Keratinocyte (primary cell): Measurements from ENCODE around the gene ZBTB45. TPM values are rescaled to one million over a fixed set of nuclear protein-coding genes. Genes with fewer than 3 reads are reported as not detected.

ENCODE experiments used
- DNase-seq: peaks from one replicate; pipeline ENCODE4 v3.0.0-alpha.2; 2011; ENCODE audit warnings: low read depth, missing footprints, low spot score
- FAIRE-seq: peaks from 2 replicates; lab custom pipeline; 2011; peaks lifted over from hg19 to GRCh38; lab: Jason Lieb, UNC
- H2AFZ ChIP-seq: 2 replicates; pipeline ENCODE4 v1.6.0; 2012; ENCODE audit warnings: low read length, control low read depth, inconsistent platforms; ENCODE audit not compliant: control insufficient read depth
- H3K27ac ChIP-seq: 2 replicates; pipeline ENCODE4 v1.5.1; 2011; ENCODE audit warnings: low read length; ENCODE audit not compliant: control insufficient read depth, insufficient read depth
- H3K27me3 ChIP-seq: 3 replicates; pipeline ENCODE4 v1.6.0; 2011; ENCODE audit warnings: low read length; ENCODE audit not compliant: control insufficient read depth, insufficient read depth; ENCODE audit errors: extremely low read depth
- H3K36me3 ChIP-seq, 2 experiments: 2 replicates in 1 of 2; 3 replicates in 1 of 2; pipeline ENCODE4 v1.5.1; 2011; ENCODE audit warnings: low read length in 2 of 2, mild to moderate bottlenecking in 1 of 2; ENCODE audit not compliant: control insufficient read depth in 2 of 2, insufficient read depth in 2 of 2; ENCODE audit errors: extremely low read depth in 1 of 2
- H3K4me1 ChIP-seq: 3 replicates; pipeline ENCODE4 v1.5.1; 2011; ENCODE audit warnings: low read length; ENCODE audit not compliant: control insufficient read depth, insufficient read depth; ENCODE audit errors: extremely low read depth
- H3K4me2 ChIP-seq: 3 replicates; pipeline ENCODE4 v1.6.0; 2011; ENCODE audit warnings: low read depth, low read length; ENCODE audit not compliant: control insufficient read depth, insufficient read depth; ENCODE audit errors: extremely low read depth
- H3K4me3 ChIP-seq, 3 experiments: fragments of 200-600 bp in 1 of 3; sonication (generic) in 1 of 3; 2 replicates in 2 of 3; 3 replicates in 1 of 3; pipeline ENCODE4 v1.5.1; 2011 to 2016; ENCODE audit warnings: low read length in 3 of 3, mild to moderate bottlenecking in 3 of 3, control low read depth in 2 of 3, inconsistent platforms in 1 of 3, low read depth in 1 of 3, mixed read lengths in 1 of 3, mixed run types in 1 of 3, moderate library complexity in 1 of 3; ENCODE audit not compliant: control insufficient read depth in 2 of 3, insufficient read depth in 2 of 3; ENCODE audit errors: extremely low read depth in 1 of 3
- H3K79me2 ChIP-seq: 2 replicates; pipeline ENCODE4 v1.6.0; 2012; ENCODE audit warnings: low read length; ENCODE audit not compliant: control insufficient read depth, insufficient read depth
- H3K9ac ChIP-seq: 3 replicates; pipeline ENCODE4 v1.6.0; 2011; ENCODE audit warnings: low read length; ENCODE audit not compliant: control insufficient read depth, insufficient read depth; ENCODE audit errors: extremely low read depth
- H3K9me1 ChIP-seq: 3 replicates; pipeline ENCODE4 v1.6.0; 2011; ENCODE audit warnings: low read length; ENCODE audit not compliant: control insufficient read depth, insufficient read depth; ENCODE audit errors: extremely low read depth
- H3K9me3 ChIP-seq: 2 replicates; pipeline ENCODE4 v1.5.1; 2012; ENCODE audit warnings: low read depth, low read length; ENCODE audit not compliant: control insufficient read depth
- H4K20me1 ChIP-seq: 3 replicates; pipeline ENCODE4 v1.6.0; 2011; ENCODE audit warnings: low read length; ENCODE audit not compliant: control insufficient read depth, insufficient read depth; ENCODE audit errors: extremely low read depth
- EZH2 ChIP-seq: IDR thresholded peaks from one replicate; pipeline ENCODE4 v1.6.1; 2012; ENCODE audit warnings: inconsistent platforms, mild to moderate bottlenecking, low read length, moderate library complexity
- dilution Hi-C: fragments of 300-500 bp; cut with MboI; formaldehyde crosslinking; loops from one replicate; pipeline ENCODE4 v1.7.0; 2020; ENCODE audit warnings: low sequenced_read_pairs; ENCODE audit not compliant: extremely low pct_ligation_motif_present
- polyA plus RNA-seq, 5 experiments: library from polyadenylated mRNA; depleted of rRNA in 3 of 5; stranded (reverse) in 3 of 5; stranded (forward) in 1 of 5; unstranded in 1 of 5; fragments of >200 nt; gene quantifications; 1 replicate in 1 of 5; 2 replicates in 3 of 5; 3 replicates in 1 of 5; pipeline versions ENCODE4 v1.2.1 to v1.2.3, GENCODE V29; 2011 to 2012; ENCODE audit warnings: missing spikeins in 2 of 5, low read depth in 1 of 5, low replicate concordance in 1 of 5
- TF ChIP-seq, protein P1 (sequence below), 3 experiments: IDR thresholded peaks in 1 of 3; conservative IDR thresholded peaks in 1 of 3; optimal IDR thresholded peaks in 1 of 3; 2 replicates in 2 of 3; 3 replicates in 1 of 3; pipeline versions ENCODE3 to v1.5.1; 2011; ENCODE audit warnings: low read length in 3 of 3, mild to moderate bottlenecking in 3 of 3, moderate library complexity in 2 of 3, control low read depth in 1 of 3, inconsistent platforms in 1 of 3; ENCODE audit not compliant: insufficient read depth in 2 of 3; ENCODE audit errors: extremely low read depth in 1 of 3

Gene ZBTB45
- polyA plus RNA-seq, 1 donor (not counting 4 experiments of a cell fraction or from before 2014, with no cell fraction given), result 3.1 TPM

- peak within 1 kb of the TSS; percentile 91 for H3K9ac ChIP-seq
- peak within 1 kb of the TSS; percentile 67 to 92 (median 89) for H3K4me3 ChIP-seq
- H2AFZ ChIP-seq, result peak within 1 kb of the TSS; percentile 79
- no peak for DNase-seq
- H3K4me2 ChIP-seq, result peak within 1 kb of the TSS; percentile 97
- H3K9me1 ChIP-seq, result no peaks in the 10 kb centered on the region
- H3K27ac ChIP-seq, result peak within 1 kb of the TSS; percentile 86
- no peaks in the 10 kb centered on the region for H3K9me3 ChIP-seq
- no peaks in the 10 kb centered on the region for H3K27me3 ChIP-seq
- H3K79me2 ChIP-seq, result peaks cover 54% of the 10 kb centered on the region
- TF ChIP-seq EZH2, result no peak
- TF ChIP-seq, protein P1, sequence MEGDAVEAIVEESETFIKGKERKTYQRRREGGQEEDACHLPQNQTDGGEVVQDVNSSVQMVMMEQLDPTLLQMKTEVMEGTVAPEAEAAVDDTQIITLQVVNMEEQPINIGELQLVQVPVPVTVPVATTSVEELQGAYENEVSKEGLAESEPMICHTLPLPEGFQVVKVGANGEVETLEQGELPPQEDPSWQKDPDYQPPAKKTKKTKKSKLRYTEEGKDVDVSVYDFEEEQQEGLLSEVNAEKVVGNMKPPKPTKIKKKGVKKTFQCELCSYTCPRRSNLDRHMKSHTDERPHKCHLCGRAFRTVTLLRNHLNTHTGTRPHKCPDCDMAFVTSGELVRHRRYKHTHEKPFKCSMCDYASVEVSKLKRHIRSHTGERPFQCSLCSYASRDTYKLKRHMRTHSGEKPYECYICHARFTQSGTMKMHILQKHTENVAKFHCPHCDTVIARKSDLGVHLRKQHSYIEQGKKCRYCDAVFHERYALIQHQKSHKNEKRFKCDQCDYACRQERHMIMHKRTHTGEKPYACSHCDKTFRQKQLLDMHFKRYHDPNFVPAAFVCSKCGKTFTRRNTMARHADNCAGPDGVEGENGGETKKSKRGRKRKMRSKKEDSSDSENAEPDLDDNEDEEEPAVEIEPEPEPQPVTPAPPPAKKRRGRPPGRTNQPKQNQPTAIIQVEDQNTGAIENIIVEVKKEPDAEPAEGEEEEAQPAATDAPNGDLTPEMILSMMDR (optimal IDR thresholded peaks at IDR 0.05 in 1 of 3, IDR thresholded peaks at IDR 0.05 in 1 of 3, conservative IDR thresholded peaks at IDR 0.05 in 1 of 3; ENCODE audit: extremely low read depth in 1 of 3, insufficient read depth in 2 of 3, low read length in 3 of 3), result peak in 1 of 3 experiments; percentile 5
- peaks cover 30% of the 10 kb centered on the region for H3K4me1 ChIP-seq
- peaks cover 11% of the 10 kb centered on the region for H4K20me1 ChIP-seq
- dilution Hi-C loops, result no loop called here
- H3K36me3 ChIP-seq, result peaks cover 35 to 40% of the 10 kb centered on the region in 2 experiments
- peak; percentile 43 for FAIRE-seq
Measured at GRCh38 chr19:58554494-58555368, 35.1 kb upstream of the ZBTB45 start, which contains the start of gene CHMP2A. CHMP2A (minus strand) TSS chr19:58555105; CDS start chr19:58554212, 893 bp downstream.

GRCh38 chr19:58553799-58554493 is 34.3 kb upstream of the ZBTB45 start:
- DNase-seq (no peak), FAIRE-seq (no peak)
- peak overlapping the region; percentile 91 for H3K9ac ChIP-seq
- H3K36me3 ChIP-seq, result peaks cover 42 to 48% of the 10 kb centered on the region in 2 experiments
- H3K4me2 ChIP-seq, result peak overlapping the region; percentile 97
- no peaks in the 10 kb centered on the region for H3K27me3 ChIP-seq
- H4K20me1 ChIP-seq, result peaks cover 15% of the 10 kb centered on the region
- no peak overlapping the region for H2AFZ ChIP-seq
- dilution Hi-C loops, result no loop called here
- peak overlapping the region; percentile 67 to 92 (median 89) for H3K4me3 ChIP-seq
- H3K9me3 ChIP-seq, result no peaks in the 10 kb centered on the region
- H3K9me1 ChIP-seq, result no peaks in the 10 kb centered on the region
- H3K27ac ChIP-seq, result peak overlapping the region; percentile 86
- H3K79me2 ChIP-seq, result peaks cover 62% of the 10 kb centered on the region
- TF ChIP-seq EZH2, result no peak
- TF ChIP-seq, protein P1 (optimal IDR thresholded peaks at IDR 0.05 in 1 of 3, IDR thresholded peaks at IDR 0.05 in 1 of 3, conservative IDR thresholded peaks at IDR 0.05 in 1 of 3; ENCODE audit: extremely low read depth in 1 of 3, insufficient read depth in 2 of 3, low read length in 3 of 3), result no peak
- H3K4me1 ChIP-seq, result peaks cover 27% of the 10 kb centered on the region
